ENCODE results near the gene CALML5.

DNA sequence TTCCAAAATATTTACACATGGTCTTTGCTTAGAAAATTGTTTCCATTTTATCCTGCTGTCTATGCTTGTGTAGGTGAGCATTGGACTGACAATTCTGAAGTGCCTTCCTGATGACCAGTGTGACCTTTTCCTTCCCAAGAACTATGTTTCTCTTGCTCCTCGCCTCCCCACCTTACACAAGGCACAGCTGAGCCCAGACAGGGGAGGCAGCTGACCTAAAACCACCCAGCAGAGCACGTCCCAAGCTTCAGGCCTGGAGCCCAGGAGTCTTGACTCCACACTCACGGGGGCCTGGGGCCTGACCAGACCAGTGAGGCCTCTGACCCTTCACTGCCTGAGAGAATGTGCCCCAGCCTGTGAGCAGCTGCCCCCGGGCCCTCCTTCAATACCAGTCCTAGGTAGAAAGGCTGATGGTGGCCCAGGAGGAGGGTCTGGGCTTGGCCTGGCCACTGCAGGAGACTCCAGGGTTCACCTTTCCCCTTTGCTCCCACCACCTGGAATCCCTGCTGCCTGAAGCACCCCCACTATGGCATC lies 7.0 kb downstream of the CALML5 start:
- TF ChIP-seq, protein P1, sequence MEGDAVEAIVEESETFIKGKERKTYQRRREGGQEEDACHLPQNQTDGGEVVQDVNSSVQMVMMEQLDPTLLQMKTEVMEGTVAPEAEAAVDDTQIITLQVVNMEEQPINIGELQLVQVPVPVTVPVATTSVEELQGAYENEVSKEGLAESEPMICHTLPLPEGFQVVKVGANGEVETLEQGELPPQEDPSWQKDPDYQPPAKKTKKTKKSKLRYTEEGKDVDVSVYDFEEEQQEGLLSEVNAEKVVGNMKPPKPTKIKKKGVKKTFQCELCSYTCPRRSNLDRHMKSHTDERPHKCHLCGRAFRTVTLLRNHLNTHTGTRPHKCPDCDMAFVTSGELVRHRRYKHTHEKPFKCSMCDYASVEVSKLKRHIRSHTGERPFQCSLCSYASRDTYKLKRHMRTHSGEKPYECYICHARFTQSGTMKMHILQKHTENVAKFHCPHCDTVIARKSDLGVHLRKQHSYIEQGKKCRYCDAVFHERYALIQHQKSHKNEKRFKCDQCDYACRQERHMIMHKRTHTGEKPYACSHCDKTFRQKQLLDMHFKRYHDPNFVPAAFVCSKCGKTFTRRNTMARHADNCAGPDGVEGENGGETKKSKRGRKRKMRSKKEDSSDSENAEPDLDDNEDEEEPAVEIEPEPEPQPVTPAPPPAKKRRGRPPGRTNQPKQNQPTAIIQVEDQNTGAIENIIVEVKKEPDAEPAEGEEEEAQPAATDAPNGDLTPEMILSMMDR (IDR thresholded peaks at IDR 0.05; ENCODE audit: low read depth, low read length, poor library complexity, severe bottlenecking) = no peak
- TF ChIP-seq EZH2phosphoT487 (IDR thresholded peaks at IDR 0.05; ENCODE audit: borderline replicate concordance, low read length) = no peak
